ENCODE results near the gene ABCG1.

DNA sequence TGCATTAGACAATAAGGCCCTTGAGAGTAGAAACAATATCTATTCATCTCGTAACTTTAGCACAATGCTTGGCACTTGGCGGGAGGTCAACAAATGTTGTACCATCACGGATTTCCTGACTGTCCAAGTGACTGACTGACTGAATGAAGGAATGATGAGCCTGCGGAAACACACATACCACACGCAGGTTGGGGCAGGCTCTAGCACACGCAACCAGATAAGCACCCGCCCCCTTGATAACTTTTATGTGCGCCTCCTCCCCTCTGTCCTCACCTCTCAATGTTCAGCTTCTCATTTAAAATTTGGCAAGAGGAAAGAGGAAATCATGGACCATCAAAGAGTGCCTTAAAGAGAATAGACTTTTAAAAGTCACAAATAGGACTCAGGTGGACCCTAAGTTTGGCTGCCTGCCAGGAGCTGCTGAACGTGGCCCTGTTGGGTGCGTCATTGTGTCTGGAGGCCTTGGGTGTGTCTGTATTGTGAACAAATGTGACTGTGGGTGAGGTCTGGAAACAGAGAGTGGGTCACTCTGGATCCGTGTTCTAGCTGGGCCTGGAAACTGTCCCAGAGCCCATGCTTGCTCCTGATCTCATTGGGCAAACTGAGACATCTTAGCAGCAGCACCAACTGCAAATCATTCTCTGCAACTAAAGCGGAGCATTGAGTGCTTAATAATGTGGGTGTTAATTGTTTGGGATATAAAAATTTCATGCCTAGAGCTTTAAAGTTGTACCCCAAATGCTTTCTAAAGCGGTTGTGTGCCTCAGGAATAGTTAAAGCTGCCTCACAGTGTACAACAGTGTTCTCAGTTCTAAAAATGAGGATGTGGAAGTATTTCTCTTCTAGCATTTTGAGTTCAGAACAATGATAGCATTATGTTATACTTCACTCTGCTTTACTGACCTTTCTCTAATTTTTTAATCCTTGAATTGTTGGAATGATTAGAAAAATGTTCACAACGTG is 47.6 kb upstream of the ABCG1 start:
- TF ChIP-seq, protein P1, sequence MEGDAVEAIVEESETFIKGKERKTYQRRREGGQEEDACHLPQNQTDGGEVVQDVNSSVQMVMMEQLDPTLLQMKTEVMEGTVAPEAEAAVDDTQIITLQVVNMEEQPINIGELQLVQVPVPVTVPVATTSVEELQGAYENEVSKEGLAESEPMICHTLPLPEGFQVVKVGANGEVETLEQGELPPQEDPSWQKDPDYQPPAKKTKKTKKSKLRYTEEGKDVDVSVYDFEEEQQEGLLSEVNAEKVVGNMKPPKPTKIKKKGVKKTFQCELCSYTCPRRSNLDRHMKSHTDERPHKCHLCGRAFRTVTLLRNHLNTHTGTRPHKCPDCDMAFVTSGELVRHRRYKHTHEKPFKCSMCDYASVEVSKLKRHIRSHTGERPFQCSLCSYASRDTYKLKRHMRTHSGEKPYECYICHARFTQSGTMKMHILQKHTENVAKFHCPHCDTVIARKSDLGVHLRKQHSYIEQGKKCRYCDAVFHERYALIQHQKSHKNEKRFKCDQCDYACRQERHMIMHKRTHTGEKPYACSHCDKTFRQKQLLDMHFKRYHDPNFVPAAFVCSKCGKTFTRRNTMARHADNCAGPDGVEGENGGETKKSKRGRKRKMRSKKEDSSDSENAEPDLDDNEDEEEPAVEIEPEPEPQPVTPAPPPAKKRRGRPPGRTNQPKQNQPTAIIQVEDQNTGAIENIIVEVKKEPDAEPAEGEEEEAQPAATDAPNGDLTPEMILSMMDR (conservative IDR thresholded peaks at IDR 0.05): no peak
- no peak for TF ChIP-seq EZH2 (IDR thresholded peaks at IDR 0.05; ENCODE audit: low read depth)
